ENCODE data around the gene KIZ. TPM values are rescaled to one million over a fixed set of nuclear protein-coding genes. Genes with fewer than 3 reads are reported as not detected.
"Not testable (repeated sequence)": the region's sequence is repeated elsewhere in the genome, so short reads cannot be mapped to it uniquely, and the experiment has no call there.

The KIZ gene
- total RNA-seq, 1 donor from 2014 or later, result 20.3 TPM

DNA sequence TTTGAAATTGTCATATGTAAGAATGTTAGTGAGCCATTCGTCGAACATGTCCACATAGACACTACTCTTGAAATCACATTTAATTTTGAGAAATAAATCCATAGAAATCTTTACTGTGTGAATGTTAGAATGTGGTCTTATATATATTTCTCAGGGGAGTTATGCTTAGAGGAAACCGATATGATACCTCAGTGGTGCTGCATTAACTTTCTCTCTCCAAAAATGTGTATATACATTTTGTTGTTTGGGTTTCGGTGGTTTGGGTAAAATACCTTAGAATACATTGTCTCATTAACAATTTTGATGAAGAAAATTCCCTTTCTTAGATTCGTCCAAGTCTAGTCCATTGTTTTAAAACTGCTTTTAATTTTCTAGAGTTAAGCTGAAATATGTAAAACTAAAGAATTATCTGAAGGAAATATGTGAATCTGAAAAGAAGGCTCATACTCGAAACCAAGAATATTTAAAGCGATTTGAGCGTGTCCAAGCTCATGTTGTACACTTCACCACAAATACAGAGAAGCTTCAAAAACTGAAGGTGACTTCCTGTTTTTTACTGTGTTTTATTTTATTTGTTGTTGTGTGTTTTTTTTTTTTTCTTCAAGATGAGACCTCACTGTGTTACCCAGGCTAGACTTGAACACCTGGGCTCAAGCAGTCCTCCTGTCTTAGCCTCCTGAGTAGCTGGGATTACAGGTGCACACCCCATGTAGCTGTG is 10.3 kb downstream of the KIZ start:
- no peak for DNase-seq (ENCODE audit: low spot score)

GRCh38 chr20:21137078-21137477 is 11.2 kb downstream of the KIZ start:
- DNase-seq (ENCODE audit: low spot score), result no peak

GRCh38 chr20:21139881-21140566 is 14.1 kb downstream of the KIZ start:
- no peak for DNase-seq (ENCODE audit: low spot score)

DNA sequence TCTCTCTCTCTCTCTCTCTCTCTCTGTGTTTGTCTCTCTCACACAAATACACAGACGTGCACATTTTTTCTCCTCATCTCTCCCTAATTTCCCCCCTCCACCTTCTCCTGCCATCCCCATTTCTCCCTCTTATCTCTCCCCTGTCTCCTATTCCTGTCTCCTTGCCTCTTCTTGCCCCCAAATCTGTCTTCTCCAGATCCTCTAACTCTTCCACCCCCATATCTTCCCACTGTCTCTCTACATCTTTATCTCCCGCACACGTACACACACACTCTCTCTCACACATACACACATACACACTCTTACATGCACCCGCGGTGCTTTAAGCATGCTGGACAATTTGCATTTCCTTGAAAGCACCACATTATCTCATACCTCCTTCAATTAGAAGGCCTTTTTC is 15.9 kb downstream of the KIZ start:
- no peak for DNase-seq (ENCODE audit: low spot score)

DNA sequence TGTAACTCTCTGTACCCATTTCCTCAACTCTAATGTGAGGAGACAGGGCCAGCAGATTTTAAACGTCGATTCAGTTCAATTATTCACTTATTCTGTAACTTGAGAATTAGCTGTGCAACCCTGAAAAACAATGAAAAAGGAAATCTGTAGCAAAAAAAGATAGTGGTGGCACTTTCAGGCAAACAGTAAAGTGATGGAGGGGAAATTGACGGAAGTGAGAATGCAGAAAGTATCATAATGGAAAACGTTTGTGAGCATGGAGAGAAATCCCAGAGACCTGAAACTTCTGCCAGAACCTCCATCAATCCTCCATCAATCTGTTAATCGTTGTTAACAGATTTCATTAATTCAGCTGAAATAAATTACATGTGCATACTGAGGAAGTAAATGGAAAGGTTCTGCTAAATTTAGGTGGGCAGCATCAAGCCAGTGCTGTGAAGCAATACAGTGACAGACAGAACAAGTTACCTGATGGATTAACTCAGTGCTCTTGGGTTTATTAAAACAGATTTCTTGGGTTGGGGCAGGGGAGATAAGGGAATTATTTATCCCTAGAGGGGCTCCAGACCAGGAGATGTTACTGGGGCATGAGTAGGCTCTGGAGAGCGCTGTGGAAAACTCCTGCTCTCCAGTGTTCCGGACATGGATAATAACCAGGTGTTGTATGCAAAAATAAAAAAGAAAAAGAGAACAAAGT is 17.5 kb downstream of the KIZ start:
- no peak for DNase-seq (ENCODE audit: low spot score)

- no peak for DNase-seq (ENCODE audit: low spot score)
Measured at GRCh38 chr20:21145424-21145823, 19.5 kb downstream of the KIZ start.

GRCh38 chr20:21146215-21146614 is 20.3 kb downstream of the KIZ start:
- DNase-seq (ENCODE audit: low spot score), result no peak

- no peak for DNase-seq (ENCODE audit: low spot score)
Measured at GRCh38 chr20:21147593-21147992, 21.7 kb downstream of the KIZ start.

DNA sequence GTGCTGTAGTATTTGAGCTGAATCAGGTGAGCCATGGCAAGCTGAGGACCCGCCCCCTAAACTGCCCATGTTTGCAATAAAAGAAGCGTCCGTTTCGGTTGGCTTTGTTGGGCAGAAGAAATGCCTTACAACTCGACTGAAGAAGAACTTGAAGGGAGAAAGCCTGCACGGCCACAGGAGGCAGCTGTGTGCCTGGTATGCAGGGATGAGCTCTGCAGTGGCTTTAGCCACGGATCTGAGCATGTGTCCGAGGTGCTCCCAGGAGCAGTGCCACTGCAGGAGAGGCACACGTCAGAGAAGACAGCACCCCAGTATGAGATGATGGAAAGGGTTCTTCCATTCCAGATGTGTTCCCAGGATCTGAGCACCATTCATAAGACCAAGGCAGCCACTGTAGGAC is 23.5 kb downstream of the KIZ start:
- no peak for DNase-seq (ENCODE audit: low spot score)

DNA sequence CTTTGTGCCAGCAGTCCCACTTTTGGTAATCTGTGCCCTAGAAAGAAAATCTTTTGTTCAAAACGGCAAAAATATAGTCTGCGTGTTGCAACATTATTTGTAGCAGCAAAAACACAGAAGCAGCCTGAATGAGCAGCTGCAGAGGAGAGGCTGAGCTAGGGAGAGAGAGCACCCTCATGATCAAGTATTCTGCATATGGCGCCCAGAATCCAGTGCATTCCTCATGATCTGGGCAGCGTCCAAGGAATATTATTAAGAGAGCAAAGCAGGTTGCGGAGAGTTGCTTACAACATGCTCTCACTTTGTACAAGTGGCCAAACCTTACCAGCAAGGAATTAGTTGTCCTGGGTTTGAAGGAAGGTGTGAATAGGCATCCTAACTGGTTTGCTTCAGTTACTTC is 25.9 kb downstream of the KIZ start:
- DNase-seq (ENCODE audit: low spot score), result no peak

DNA sequence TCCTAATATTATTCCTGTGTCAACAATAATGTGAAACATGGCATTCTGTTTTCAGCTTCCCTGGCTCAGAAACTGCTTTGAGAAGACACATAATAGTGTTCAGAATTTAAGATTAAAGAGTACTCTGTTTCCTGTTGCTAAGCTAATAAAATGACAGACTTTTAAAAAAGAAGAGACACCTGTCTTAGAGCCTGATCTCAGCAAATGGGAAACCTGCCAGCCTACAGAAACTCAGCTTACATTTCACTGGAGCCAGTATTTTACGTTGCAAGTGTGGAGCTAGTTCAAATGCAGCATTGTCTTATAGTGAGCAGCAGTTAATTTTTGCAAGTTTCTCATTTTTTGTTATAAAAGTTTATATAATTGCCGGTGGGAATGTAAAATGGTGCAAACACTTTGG is 28.8 kb downstream of the KIZ start:
- no peak for DNase-seq (ENCODE audit: low spot score)

GRCh38 chr20:21155268-21155667 is 29.4 kb downstream of the KIZ start:
- no peak for DNase-seq (ENCODE audit: low spot score)

- no peak for DNase-seq (ENCODE audit: low spot score)
Measured at GRCh38 chr20:21156266-21156665, 30.4 kb downstream of the KIZ start.

GRCh38 chr20:21157006-21157405 is 31.1 kb downstream of the KIZ start:
- no peak for DNase-seq (ENCODE audit: low spot score)

- DNase-seq (ENCODE audit: low spot score), result no peak
Measured at GRCh38 chr20:21159658-21160380, 33.9 kb downstream of the KIZ start.

DNA sequence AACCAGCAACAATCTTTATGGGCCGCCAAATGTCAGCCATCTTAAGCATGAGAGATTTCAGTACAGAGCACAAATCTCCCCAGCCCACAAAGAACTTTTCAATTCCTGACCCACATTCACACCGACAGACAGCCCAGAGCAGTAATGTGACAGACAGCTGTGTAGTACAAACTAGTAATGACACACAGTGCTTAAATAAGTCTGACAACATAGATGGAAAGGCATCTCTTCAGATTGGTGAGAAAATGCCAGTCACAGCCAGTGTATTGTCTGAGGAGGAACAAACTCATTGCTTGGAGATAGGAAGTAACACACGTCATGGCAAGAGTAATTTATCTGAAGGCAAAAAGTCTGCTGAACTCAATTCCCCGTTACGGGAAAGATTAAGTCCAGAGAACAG is 36.0 kb downstream of the KIZ start:
- no peak for DNase-seq (ENCODE audit: low spot score)

DNA sequence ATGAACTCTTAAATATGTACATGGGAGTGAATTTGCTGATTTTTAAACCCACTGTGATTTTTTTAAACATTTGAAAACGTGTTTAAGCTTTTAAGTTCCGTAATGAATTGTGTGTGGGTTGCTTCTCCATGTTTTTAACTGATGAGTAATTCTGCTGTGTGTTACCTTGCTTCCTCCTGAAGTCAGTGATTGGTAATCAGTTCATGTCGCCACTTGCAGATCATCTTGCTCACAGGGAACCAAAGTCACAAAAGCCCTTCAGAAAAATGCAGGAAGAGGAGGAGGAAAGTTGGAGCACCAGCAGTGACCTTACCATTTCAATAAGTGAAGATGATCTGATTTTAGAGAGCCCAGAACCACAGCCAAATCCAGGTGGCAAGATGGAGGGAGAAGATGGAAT is 36.7 kb downstream of the KIZ start:
- DNase-seq (ENCODE audit: low spot score), result no peak

DNA sequence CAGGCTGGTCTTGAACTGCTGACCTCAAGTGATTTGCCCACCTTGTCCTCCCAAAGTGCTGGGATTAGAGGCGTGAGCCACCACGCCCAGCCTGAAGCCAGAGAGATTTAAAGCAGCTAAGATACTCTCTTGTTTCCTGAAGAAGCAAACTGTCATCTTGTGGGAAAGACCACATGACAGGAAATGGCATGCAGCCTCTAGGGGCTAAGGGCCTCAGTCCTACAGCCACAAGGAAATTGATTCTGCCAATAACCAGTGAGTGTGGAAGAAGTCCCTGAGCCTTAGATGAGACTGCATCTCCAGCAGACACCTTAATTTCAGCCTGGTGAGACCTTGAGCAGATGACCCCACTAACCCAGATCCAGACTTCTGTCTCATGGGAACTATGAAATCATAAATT is 40.9 kb downstream of the KIZ start:
- DNase-seq (ENCODE audit: low spot score), result no peak

- DNase-seq (ENCODE audit: low spot score), result no peak
Measured at GRCh38 chr20:21167261-21167660, 41.4 kb downstream of the KIZ start.

DNA sequence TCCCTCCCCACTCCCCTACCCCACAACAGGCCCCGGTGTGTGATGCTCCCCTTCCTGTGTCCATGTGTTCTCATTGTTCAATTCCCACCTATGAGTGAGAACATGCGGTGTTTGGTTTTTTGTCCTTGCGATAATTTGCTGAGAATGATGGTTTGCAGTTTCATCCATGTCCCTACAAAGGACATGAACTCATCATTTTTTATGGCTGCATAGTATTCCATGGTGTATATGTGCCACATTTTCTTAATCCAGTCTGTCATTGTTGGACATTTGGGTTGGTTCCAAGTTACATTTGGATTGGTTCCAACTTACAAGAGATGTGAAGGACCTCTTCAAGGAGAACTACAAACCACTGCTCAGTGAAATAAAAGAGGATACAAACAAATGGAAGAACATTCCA is 42.2 kb downstream of the KIZ start:
- not testable (repeated sequence) for DNase-seq (ENCODE audit: low spot score)

DNA sequence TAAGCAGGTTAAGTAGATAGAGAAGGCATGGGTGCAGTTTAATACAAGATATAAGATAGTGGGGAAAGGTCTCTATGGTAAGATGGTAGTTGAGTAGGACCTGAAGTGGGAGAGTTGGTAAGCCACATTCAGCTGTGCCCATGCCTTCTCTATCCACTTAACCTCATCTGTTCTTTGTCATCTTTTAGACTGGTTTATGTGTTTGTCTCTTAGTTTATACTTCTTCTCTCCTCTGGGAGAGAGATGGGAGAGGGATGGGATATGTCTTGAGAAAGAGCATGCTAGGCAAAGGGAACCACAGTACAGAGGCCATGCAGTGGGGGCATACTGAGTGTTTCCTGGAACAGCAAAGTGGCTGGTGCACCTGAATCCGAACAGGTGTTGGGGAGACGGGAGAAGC is 46.7 kb downstream of the KIZ start:
- no peak for DNase-seq (ENCODE audit: low spot score)

DNA sequence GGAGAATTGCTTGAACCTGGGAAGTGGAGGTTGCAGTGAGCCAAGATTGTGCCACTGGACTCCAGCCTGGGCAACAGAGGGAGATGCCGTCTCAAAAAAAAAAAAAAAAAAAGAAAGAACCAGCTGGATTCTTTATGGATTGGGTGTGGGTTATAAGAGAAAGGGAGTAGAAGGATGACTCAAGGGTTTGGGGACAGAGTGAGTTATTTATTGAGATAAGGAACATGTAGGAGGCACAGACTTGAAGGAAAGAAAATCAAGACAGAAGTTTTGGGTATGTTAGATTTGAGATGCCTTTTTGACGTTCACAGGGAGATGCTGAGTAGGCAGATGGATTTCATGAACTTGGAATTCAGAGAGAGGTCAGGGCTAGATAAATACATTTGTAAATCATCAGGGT is 47.6 kb downstream of the KIZ start:
- no peak for DNase-seq (ENCODE audit: low spot score)

Data from mesenteric fat pad (tissue), 1 donor.